GM13977 (cell line): ENCODE measurements around the gene INSYN1.

Experiments
- DNase-seq: peaks from one replicate; pipeline ENCODE4 v3.0.0; 2012; ENCODE audit warnings: low spot score
- CTCF ChIP-seq: IDR thresholded peaks from 2 replicates; pipeline ENCODE4 v1.5.1; 2012; ENCODE audit warnings: mild to moderate bottlenecking, control low read depth; ENCODE audit not compliant: insufficient read depth; ENCODE audit errors: extremely low read depth, missing control alignments
- in situ Hi-C: fragments of 300-500 bp; cut with MboI; formaldehyde crosslinking; loops from one replicate; pipeline ENCODE4 v1.12.0; 2022; ENCODE audit warnings: low sequenced_read_pairs, low pct_unique_long_range_greater_than_20kb, mixed read lengths, inconsistent platforms; ENCODE audit not compliant: unreplicated experiment

The INSYN1 gene, protein sequence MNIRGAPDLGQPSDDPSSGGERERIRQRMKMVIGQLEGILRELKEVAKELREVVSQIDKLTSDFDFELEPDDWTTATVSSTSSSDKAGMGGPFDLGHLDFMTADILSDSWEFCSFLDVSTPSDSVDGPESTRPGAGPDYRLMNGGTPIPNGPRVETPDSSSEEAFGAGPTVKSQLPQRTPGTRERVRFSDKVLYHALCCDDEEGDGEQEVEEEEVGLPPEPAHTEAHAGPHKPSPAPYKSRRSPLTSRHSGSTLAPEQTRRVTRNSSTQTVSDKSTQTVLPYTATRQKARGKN

GRCh38 chr15:73753250-73754130 lies at the start of gene INSYN1:
TSS of gene INSYN1 (minus strand) at chr15:73753351. CDS start at chr15:73751130, 2,221 bp downstream.
- no peak for TF ChIP-seq CTCF
- no peak for DNase-seq
- in situ Hi-C loops: no loop called here

GRCh38 chr15:73802431-73803041 lies 49.4 kb upstream of the INSYN1 start:
- no peak for DNase-seq
- TF ChIP-seq CTCF: no peak
- in situ Hi-C loops: no loop called here

- in situ Hi-C loops: no loop called here
- no peak for TF ChIP-seq CTCF
- no peak for DNase-seq
These were observed 47.7 kb upstream of the INSYN1 start for GRCh38 chr15:73800662-73801345.

DNA sequence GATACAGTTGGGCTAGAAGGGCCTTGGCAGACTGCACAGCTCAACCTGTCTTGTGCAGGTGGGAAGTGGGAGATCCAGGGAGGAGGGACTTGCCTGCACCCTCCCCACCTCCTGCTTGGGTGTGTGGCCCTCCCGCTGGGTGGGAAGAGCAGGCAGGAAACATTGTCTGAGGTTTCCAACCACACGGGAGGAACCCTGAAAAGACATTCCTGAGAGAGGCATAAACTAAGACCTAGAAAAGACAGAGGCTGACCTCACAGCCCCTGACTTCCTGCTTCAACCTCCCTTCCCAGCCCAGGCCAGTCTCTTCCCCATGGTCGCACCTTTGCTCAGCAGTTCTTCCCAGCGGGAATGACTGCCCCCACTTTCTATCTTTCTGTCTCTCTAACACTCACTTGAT lies 46.3 kb upstream of the INSYN1 start:
- in situ Hi-C loops: no loop called here
- no peak for TF ChIP-seq CTCF
- DNase-seq: no peak

GRCh38 chr15:73797366-73798158 lies 44.4 kb upstream of the INSYN1 start:
- no peak for TF ChIP-seq CTCF
- in situ Hi-C loops: no loop called here
- DNase-seq: no peak
